Coronary artery (tissue), 2 donors: ENCODE data around the gene PNMA6A.
"Not testable (repeated sequence)": the region's sequence is repeated elsewhere in the genome, so short reads cannot be mapped to it uniquely, and the experiment has no call there.

Experiments used
- DNase-seq: peaks from one replicate; pipeline ENCODE4 v3.0.0-alpha.2; 2017; ENCODE audit warnings: low spot score
- H3K27ac ChIP-seq, 2 donors: fragments of 200-600 bp; sonication (generic); one replicate each; pipeline ENCODE4 v1.5.1; 2016 to 2019
- H3K4me3 ChIP-seq: fragments of 200-600 bp; sonication (generic); 2 replicates; pipeline ENCODE4 v1.5.1; 2016; ENCODE audit warnings: mild to moderate bottlenecking, moderate library complexity
- CTCF ChIP-seq: fragments of 200-600 bp; sonication (generic); IDR thresholded peaks from one replicate; pipeline ENCODE4 v1.5.1; 2019; ENCODE audit warnings: antibody characterized with exemption

PNMA6A gene

GRCh38 chrX:153102418-153102817 is 30.2 kb downstream of the PNMA6A start:
- Histone ChIP-seq H3K4me3 (no peak overlapping the region), H3K27ac (no peak overlapping the region)
- DNase-seq: no peak
- TF ChIP-seq CTCF: no peak

- not testable (repeated sequence) for H3K27ac ChIP-seq, H3K4me3 ChIP-seq, DNase-seq
Observed at GRCh38 chrX:153104959-153105358, 32.7 kb downstream of the PNMA6A start.

- not testable (repeated sequence) for H3K4me3 ChIP-seq, DNase-seq, H3K27ac ChIP-seq
Observed at GRCh38 chrX:153106092-153106801, 34.0 kb downstream of the PNMA6A start.

- DNase-seq, H3K4me3 ChIP-seq, H3K27ac ChIP-seq: not testable (repeated sequence)
Observed at GRCh38 chrX:153110735-153111134, 38.5 kb downstream of the PNMA6A start.

GRCh38 chrX:153113851-153114250 is 41.6 kb downstream of the PNMA6A start:
- H3K4me3 ChIP-seq, DNase-seq: not testable (repeated sequence)

GRCh38 chrX:153117754-153118153 is 45.5 kb downstream of the PNMA6A start:
- not testable (repeated sequence) for DNase-seq, H3K4me3 ChIP-seq

More at GRCh38 chrX:153113851-153114250, 41.6 kb downstream of the PNMA6A start:
- H3K27ac ChIP-seq: not testable (repeated sequence)

GRCh38 chrX:153120230-153120629 is 48.0 kb downstream of the PNMA6A start:
- H3K27ac ChIP-seq, H3K4me3 ChIP-seq, DNase-seq: not testable (repeated sequence)

More at GRCh38 chrX:153117754-153118153, 45.5 kb downstream of the PNMA6A start:
- not testable (repeated sequence) for H3K27ac ChIP-seq

GRCh38 chrX:153123468-153123867 is 51.2 kb downstream of the PNMA6A start:
- DNase-seq, H3K27ac ChIP-seq, H3K4me3 ChIP-seq: not testable (repeated sequence)
